ENCODE measurements around the gene ALOX12B. TPM values are rescaled to one million over a fixed set of nuclear protein-coding genes. Genes with fewer than 3 reads are reported as not detected.

Gene ALOX12B
- total RNA-seq, 2 donors from 2014 or later = not detected

DNA sequence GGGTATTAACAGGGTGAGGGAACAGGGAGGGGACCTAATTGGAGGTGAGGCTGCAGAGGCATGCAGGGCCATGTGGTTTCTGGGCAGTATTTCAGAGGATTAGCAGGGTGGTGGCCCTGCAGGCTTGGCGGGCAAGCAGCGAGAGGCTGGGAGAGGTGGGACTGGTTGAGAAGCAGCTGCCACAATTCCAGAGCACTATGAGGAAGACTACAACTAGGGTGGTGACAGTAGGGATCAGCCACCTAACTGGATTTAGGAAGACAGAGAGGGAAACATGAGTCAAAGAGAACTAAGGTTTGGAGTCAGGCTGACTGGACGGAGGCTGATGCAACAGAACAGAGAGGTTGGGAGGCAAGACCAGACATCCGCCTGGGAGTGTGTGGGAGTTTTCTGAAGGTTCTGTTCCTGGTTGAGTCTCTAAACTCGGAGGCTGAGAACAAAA, 18.5 kb upstream of the ALOX12B start:
- DNase-seq = no peak
- H3K27ac ChIP-seq = no peak overlapping the region
- peaks cover 10% of the 10 kb centered on the region for H3K4me1 ChIP-seq
- no peak for TF ChIP-seq POLR2A (IDR thresholded peaks at IDR 0.05)
- TF ChIP-seq, protein P1, sequence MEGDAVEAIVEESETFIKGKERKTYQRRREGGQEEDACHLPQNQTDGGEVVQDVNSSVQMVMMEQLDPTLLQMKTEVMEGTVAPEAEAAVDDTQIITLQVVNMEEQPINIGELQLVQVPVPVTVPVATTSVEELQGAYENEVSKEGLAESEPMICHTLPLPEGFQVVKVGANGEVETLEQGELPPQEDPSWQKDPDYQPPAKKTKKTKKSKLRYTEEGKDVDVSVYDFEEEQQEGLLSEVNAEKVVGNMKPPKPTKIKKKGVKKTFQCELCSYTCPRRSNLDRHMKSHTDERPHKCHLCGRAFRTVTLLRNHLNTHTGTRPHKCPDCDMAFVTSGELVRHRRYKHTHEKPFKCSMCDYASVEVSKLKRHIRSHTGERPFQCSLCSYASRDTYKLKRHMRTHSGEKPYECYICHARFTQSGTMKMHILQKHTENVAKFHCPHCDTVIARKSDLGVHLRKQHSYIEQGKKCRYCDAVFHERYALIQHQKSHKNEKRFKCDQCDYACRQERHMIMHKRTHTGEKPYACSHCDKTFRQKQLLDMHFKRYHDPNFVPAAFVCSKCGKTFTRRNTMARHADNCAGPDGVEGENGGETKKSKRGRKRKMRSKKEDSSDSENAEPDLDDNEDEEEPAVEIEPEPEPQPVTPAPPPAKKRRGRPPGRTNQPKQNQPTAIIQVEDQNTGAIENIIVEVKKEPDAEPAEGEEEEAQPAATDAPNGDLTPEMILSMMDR (IDR thresholded peaks at IDR 0.05) = no peak
- 66 to 72% methylated on average over 5 of the region's 5 CpGs for WGBS, 2 donors
- no peak overlapping the region for H3K4me3 ChIP-seq
- intact Hi-C loops (cut with DNase I) = no loop called here
- no peak for ATAC-seq
- H3K27me3 ChIP-seq = no peaks in the 10 kb centered on the region
- H3K36me3 ChIP-seq (replicated peaks in 1 of 2; ENCODE audit: insufficient read depth in 1 of 2, low read depth in 2 of 2) = no peaks in the 10 kb centered on the region
- H3K9me3 ChIP-seq = no peaks in the 10 kb centered on the region

DNA sequence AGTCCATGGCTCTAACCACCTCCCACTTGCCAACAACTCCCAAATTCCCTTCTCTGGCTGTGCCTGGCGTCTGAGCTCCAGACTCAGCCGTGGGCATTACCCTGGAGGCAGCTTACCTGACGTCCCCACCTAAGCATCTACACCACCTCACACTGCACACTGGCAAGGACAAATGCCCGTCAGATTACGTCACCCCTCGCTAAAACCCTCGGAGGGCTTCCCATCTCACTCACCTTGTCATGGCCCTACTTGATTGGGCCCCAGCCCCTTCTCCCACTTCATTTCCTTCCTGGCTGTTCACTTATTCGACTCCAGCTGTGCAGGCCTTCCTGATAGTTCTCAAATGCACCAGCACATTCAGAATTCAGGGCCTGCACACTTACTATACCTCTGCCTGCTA, 17.4 kb upstream of the ALOX12B start:
- H3K4me1 ChIP-seq = peaks cover 4% of the 10 kb centered on the region
- TF ChIP-seq, protein P1 (IDR thresholded peaks at IDR 0.05) = no peak
- no peak for TF ChIP-seq POLR2A (IDR thresholded peaks at IDR 0.05)
- intact Hi-C loops (cut with DNase I) = no loop called here
- H3K36me3 ChIP-seq (replicated peaks in 1 of 2; ENCODE audit: insufficient read depth in 1 of 2, low read depth in 2 of 2) = no peaks in the 10 kb centered on the region
- H3K9me3 ChIP-seq = no peaks in the 10 kb centered on the region
- H3K4me3 ChIP-seq = no peak overlapping the region
- no peak for ATAC-seq
- H3K27me3 ChIP-seq = no peaks in the 10 kb centered on the region
- WGBS, 2 donors = 70 to 76% methylated on average over 8 of the region's 8 CpGs
- DNase-seq = no peak
- no peak overlapping the region for H3K27ac ChIP-seq

DNA sequence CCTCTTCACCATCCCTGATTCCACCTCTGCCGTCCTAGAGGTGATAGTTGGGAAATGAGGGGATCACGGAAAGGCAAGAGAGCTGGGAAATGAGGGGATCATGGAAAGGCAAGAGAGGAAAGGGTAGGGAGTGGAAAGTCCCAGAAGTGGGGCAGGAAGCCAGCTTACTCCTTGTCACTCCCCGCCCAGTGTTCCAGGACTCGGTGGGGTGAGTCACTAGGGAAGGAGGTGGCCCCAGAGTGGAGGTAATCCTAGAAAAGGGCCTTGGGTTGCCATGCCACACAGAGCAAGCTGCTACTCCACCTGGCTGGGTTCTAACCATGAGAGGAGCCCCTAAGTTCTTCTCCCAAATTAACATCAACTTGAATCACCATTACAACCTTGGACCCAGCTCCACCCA, 16.0 kb upstream of the ALOX12B start:
- no peak for TF ChIP-seq POLR2A (IDR thresholded peaks at IDR 0.05)
- TF ChIP-seq, protein P1 (IDR thresholded peaks at IDR 0.05) = no peak
- Histone ChIP-seq H3K36me3 (replicated peaks in 1 of 2; ENCODE audit: insufficient read depth in 1 of 2, low read depth in 2 of 2) (no peaks in the 10 kb centered on the region), H3K9me3 (no peaks in the 10 kb centered on the region), H3K4me1 (no peaks in the 10 kb centered on the region), H3K4me3 (no peak overlapping the region), H3K27ac (no peak overlapping the region), H3K27me3 (no peaks in the 10 kb centered on the region)
- intact Hi-C loops (cut with DNase I) = no loop called here
- ATAC-seq = no peak
- 74 to 77% methylated on average over 4 of the region's 4 CpGs for WGBS, 2 donors
- peak in 1 of 4 donors; percentile 39 for DNase-seq

DNA sequence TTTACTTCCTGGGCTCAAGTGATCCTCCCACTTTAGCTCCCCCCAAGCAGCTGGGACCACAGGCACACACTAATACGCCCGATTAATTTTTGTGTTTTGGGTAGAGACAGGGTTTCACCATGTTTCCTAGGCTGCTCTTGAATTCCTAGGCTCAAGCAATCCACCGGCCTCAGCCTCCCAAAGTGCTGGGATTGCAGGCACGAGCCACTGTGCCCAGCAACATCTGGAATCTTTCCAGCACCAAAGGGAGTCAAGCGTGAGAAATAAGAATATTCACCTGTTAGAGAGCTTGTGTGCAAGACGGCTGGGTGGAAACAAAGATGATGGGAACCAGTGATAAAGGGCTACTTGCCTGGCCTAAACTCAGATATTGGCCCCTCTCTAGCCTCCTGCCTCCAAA, 14.2 kb upstream of the ALOX12B start:
- 61 to 76% methylated on average over 6 of the region's 6 CpGs for WGBS, 2 donors
- Histone ChIP-seq H3K4me1 (no peaks in the 10 kb centered on the region), H3K27ac (no peak overlapping the region), H3K4me3 (no peak overlapping the region), H3K36me3 (replicated peaks in 1 of 2; ENCODE audit: insufficient read depth in 1 of 2, low read depth in 2 of 2) (no peaks in the 10 kb centered on the region), H3K27me3 (no peaks in the 10 kb centered on the region), H3K9me3 (no peaks in the 10 kb centered on the region)
- ATAC-seq = no peak
- TF ChIP-seq POLR2A (IDR thresholded peaks at IDR 0.05) = no peak
- TF ChIP-seq, protein P1 (IDR thresholded peaks at IDR 0.05) = no peak
- intact Hi-C loops (cut with DNase I) = no loop called here
- no peak for DNase-seq

DNA sequence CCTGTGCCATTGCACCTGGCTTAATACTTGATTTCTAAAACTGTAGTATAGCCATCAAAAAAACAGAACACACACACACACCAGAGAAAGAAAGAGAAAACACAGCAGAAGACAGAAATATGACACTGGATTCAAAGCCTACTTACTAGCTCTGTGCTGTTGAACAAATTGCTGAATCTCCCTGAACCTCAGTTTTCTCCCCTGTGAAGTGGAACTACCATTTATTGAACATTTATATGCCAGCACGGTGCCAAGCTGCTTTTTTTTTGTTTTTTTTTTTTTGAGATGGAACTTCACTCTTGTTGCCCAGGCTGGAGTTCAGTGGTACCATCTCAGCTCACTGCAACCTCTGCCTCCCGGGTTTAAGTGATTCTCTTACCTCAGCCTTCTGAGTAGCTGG, 13.2 kb upstream of the ALOX12B start:
- intact Hi-C loops (cut with DNase I) = no loop called here
- H3K27me3 ChIP-seq = no peaks in the 10 kb centered on the region
- H3K9me3 ChIP-seq = no peaks in the 10 kb centered on the region
- H3K4me1 ChIP-seq = no peaks in the 10 kb centered on the region
- TF ChIP-seq POLR2A (IDR thresholded peaks at IDR 0.05) = no peak
- no peaks in the 10 kb centered on the region for H3K36me3 ChIP-seq (replicated peaks in 1 of 2; ENCODE audit: insufficient read depth in 1 of 2, low read depth in 2 of 2)
- 62 to 83% methylated on average over 2 of the region's 2 CpGs for WGBS, 2 donors
- DNase-seq (no peak), ATAC-seq (no peak)
- H3K4me3 ChIP-seq = no peak overlapping the region
- no peak overlapping the region for H3K27ac ChIP-seq
